Measurements from ENCODE around the gene PRM3.
A peak's percentile ranks its signal among the peaks of the same experiment; 100 is the strongest.

Gene PRM3

DNA sequence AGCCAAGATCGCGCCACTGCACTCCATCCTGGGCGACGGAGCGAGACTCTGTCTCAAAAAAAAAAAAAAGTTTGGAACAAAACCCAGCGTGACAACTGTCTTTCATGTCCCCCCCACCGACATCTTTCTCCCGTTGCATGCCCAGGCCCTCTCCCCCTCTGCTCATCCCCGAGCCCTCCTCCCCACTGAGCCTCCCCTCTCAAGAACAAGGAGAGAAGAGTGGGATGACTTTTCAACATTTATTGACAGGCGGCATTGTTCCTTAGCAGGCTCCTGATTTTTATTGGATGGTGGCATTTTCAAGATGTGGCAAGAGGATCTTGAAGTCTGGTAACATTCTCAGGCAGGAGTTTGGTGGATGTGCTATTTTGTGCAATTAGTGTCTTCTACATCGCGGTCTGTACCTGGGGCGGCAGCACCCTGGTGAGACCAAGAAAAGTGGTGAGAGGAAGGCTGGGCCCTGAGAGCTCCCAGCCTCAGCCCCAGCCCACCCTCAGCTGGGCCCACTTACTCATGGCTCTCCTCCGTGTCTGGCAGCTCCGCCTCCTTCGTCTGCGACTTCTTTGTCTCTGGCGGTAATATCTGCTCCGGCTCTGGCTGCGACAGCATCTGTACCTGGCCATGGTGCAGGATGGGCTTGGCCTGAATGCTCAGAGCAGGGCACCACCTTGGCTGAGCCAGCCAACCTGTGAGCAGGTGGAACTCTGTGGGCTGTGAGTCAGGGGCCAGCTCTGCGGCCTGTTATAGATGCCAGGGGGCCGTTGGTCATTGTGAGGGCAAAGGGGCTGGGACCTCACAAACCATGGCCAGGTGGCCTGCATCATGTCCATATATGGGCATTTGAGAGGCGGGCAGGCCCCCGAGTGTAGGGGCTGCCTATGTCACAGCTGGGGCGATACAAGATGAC lies 7.4 kb upstream of the PRM3 start, which contains the start of gene PRM1:
TSS of gene PRM1 (minus strand) at position 715 of the 907 bp plus-strand sequence. CDS start at position 623, 92 bp downstream.
- no peak for ATAC-seq
- no peak for DNase-seq

DNA sequence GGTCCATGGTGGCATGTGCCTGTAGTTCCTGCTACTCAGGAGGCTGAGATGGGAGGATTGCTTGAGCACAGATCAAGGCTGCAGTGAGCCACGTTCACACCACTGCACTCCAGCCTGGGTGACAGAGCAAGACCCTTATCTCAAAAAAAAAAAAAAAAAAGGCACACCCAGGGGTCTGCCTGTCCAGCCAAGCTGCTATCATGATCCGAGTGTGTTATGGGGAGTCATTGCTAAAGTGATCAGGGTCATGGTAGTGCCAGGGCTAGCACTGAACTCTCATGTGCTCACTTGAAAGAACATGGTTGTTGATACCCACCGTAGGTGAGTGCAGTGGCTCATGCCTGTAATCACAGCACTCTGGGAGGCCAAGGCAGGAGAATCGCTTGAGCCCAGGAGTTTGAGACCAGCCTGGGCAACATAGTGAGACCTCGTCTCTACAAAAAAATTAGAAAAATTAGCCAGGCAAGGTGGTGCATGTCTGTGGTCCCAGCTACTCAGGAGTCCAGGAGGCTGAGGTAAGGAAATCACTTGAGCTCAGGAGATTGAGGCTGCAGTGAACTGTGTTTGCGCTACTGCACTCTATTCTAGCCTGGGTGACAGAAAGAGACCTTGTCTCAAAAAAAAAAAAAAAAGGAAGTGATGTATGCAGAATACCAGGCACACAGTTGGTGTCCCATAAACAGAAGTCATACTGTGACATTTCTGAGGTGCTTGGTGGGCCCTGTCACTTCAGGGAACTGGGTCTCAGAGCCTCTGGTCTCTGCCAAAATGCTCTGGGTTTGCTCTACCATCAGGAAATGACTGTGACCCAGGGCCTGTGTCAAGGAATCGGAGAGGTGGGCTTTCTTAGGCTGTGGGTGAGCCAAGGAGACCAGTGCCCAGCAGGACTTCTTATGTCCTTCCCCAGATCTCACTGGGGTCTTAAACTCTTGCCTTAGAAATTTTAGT lies 5.5 kb upstream of the PRM3 start:
- ATAC-seq (no peak), DNase-seq (no peak)

DNA sequence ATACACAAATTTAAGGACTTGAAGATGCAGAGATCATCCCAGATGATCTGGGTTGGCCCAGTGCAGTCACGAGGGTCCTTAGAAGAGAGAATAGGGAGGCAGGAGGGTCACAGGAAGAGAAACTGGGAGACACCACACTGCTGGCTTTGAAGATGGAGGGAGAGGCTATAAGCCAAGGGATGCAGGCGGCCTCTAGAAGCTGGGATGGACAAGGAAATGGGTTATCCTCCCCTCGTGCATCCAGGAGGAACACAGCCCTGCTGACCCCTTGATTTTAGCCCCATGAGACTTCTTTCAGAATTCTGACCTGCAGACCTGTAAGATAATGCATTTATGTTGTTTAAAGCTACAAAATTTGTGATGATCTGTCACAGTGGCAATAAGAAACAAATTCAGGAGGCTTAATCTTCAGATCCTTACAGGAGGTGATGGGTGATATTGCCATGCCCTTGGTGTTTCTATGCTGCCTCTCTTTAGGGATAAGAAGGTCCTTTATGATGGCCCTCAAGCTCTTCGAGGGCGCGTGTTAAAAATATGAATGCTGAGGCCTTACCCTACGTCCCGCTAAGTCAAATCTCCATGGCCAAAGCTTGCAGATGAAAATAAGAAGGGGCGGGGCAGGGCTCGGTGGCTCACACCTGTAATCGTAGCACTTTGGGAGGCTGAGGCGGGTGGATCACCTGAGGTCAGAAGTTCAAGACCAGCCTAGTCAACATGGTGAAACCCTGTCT lies 4.3 kb upstream of the PRM3 start:
- ATAC-seq = no peak
- no peak for DNase-seq

DNA sequence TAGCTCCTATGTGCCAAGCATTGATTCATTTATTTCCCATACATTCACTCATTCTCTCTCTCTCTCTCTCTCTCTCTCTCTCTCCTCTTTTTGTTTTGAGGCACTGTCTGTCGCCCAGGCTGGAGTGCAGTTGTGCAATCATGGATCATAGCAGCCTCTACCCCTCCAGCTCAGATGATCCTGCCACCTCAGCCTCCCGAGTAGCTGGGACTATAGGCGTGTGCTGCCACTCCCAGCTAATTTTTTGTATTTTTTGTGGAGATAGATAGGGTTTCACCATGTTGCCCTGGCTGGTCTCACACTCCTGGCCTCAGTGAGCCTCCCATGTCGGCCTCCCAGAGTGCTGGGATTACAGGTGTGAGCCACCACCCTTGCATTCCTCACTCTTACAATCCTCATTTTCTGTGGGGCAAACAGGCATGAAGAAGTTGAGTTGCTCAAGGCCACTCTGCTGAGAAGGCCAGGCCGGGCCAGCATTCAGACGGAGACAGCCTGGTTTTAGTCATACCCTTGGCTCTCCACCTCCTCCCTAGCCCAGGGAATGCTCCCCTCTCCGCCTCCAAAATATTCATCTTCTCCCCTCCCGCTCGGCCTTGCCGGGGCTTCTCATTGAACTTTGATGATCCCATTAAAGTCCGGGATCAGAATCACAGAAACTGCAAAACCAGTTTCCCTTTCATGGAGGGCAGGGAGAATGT lies 3.6 kb upstream of the PRM3 start:
- ATAC-seq (no peak), DNase-seq (no peak)

DNA sequence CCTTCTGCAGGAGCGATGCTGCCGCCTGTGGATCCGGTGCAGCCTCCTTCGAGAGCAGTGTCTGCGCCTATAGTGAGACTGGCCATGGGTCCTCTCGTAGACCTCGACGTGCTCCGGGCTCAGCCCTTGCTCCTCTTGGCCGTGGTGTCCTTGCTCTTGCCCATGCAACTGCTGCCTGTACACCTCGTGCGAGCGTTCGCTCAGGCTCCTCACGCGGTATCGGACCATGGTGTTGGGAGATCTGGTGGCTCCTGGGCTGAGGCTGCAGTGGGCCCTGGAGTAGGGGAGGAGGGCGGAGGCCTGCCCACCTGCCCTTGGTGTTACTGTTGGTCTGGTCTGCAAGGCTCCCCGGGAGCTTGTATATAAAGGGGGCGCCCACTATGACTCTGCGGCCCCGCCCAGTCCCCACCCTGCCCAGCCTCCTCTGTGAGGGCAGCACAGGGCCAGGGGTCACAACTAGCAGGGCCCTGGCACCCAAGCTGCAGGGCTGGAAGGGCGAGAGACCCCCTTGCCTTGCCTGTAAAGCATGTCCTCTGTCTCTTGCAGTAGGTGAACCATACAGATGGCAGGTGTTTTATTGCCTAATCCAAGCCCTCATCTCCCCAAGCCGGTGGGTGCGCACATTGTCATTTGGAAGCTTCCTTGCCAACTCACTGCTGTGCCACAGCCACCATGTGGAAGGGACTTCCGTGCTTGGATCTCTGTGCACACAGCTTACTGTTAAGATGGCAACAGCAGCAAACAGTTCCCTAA lies 2.9 kb upstream of the PRM3 start, which contains the start of gene PRM2:
TSS of gene PRM2 (minus strand) at position 338 of the 753 bp plus-strand sequence. CDS start at position 228, 110 bp downstream.
- no peak for ATAC-seq
- no peak for DNase-seq

DNA sequence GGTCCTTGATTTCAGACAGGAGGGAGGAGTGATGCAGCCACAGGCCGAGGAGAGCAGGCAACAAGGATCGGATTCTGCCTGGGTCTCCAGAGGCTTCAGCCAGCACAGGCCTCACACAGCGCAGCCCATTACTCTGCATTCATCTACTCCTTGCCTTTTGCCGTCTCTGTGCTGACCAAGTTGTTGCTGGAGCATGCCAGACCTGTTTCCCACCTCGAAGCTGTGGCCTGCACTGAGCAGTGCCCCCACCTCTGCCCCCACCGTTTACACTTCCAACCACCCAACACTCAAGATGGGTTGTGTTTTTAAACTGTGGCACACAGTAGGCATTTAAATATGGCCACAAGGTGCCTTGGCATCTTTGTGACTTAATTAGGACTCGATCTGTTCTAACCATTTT lies 1.5 kb upstream of the PRM3 start:
- DNase-seq (no peak), ATAC-seq (peak; percentile 12)

DNA sequence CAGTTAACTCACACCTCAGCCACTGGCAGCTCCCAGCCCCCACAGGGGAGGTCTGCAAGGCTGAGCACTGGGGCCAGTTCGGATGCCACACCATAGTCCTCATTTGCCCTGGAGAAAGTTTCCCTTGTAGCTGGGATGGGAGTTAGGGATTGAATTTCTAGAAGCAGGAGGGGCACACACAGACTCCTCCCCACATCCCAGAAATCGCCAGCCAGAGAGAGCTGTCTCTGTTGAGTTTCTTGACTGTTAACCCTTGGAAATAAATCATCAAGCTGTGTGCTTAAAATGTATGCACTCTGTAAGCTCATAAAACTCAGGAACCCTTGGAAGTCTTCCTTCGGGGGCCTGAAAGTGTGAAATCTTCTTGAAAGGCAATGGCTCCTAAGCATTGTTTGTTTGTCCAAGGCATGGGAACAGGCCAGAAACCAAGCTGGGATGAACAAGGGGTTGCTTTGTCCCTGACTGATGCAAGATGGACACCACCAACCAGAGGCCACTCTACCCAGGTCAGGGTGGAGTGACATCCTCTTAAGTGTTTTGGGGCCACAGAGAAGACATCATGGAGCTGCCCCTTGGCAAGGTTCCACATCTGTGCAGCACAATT lies 394 bp upstream of the PRM3 start:
- ATAC-seq = no peak

DNA sequence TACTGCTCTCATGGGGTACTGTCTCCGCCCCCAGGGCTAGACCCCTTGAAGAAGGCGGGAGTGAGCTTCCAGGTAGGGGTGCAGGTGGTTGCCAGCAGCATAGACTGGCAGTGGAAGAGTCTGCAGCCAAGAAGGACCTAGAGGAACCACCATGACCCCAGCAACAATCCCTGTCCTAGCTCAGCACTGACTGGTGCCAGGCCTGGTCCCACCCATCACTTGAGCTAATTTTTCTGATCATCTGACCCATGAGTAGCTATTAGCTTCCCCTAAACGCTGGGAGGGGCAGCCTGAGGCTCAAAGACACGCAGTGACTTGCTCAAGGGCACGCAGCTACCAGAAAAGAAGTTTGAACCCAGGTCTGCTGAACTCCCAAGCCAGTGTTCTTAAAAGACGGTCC lies 945 bp downstream of the PRM3 start:
- no peak for DNase-seq
- ATAC-seq = no peak

More for the DNA sequence above, 394 bp upstream of the PRM3 start:
- no peak for DNase-seq

DNA sequence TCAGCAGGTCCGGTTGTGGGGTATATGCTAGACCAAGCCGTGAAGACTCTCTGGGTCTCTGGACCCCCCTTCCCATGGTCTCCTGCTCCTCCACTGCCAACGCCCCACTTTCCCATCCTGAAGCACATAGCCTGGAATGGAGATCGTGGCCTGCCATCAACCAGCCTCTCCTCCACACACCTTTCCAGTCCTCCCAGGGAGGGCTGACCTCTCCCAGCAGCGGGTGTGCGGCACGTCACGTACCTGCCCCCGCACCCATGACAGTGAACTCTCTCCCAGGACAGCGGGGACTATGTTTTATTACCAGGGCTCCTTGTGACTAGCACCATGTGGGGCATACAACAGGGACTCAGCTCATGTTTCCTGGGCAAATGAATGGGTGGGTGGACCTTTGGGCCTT lies 1.8 kb downstream of the PRM3 start:
- ATAC-seq (no peak), DNase-seq (no peak)

DNA sequence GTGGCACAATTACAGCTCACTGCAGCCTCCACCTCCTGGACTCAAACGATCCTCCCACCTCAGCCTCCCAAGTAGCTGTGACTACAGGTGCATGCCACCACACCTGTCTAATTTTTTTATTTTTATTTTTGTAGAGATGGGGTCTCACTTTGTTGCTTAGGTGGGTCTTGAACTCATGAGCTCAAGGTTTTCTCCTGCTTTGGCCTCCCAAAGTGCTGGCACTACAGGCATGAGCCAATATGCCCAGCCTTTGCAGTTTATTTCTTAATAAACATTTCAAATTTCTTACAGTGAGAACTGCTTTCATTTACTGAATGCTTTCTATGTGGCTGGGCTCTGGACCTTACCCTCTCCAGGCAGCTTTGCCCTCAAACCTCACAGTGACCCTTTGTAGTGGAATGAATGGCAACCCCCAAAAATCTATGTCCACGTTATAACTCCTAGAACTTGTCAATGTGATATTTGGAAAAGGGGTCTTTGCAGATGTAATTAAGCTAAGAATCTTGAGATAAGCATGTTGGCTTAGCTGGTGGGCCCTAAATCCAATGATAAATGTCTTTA lies 2.7 kb downstream of the PRM3 start:
- no peak for DNase-seq
- no peak for ATAC-seq

DNA sequence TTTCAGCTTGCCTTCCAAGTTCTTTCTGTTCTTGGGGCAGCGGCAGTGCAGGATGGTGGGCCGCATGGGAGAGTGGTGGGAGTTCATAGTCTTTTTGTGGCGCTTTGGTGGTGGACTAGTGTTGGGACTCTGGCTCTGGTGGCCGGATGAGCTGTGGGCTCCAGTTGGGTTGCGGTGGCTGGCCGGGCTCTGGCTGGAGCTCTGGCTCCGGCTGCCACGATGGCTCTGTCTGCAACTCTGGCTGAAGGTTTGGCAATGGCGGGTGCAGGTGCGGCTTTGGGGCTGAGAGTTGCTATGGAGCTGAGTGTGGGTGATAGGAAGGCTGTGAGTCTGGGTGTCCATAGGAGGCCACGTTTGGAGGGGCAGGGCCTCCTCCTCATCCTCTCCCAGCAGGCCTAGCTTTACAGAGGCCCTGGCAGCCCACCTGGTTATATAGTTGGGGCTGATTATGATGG lies 4.5 kb downstream of the PRM3 start, which contains the start of gene TNP2:
TSS of gene TNP2 (minus strand) at position 405 of the 455 bp plus-strand sequence. CDS start at position 342, 63 bp downstream.
- ATAC-seq (no peak), DNase-seq (no peak)

DNA sequence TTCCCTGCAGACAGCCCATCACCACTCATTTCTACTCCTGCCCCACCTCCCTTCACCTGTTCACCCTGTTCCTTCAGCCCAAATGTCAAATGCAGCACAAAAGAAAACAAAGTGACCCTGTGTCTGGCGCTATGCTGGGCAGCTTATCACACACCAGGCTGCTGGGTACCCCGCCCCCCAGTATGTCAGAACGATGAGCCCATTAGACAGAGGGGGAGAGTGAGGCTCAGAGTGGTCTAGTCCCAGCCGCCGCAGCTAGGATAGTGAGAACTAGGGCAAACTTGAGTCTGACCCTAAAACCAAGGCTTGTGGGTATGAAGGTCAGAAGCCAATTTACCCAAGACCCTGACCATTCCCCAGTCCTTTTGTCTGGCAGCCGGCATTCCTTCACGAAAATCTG lies 8.3 kb downstream of the PRM3 start:
- ATAC-seq = no peak
- no peak for DNase-seq

DNA sequence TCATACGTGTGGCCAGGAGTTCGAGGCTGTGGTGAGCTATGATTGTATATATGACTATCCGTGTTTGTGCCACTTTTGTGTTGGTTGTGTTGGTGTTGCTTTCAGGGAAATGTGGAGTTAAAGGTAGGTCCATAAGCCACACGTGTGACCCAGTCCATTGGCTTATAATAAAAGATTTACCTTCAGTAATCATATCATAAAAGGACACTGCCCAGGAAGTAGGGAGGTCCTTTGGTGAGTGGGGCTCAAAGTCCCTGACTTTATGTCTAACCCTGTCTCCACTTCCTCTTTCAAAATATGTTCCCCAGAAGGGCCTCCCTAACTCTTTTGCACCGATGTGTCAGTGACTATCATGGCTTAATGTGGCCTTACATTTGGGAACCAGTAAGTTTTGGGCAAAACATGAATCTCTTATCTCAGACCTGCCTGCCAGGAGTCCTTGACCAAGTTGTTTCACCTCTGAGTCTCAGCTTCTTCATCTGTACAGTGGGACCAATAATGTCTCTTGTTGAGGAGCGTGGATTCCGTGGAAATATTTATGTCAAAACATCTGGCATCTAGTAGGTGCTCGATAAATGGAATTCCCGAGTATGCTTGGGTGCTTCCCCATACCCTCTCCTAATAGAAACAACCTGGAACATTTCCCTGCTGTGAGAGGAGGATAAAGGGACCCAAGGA lies 9.1 kb downstream of the PRM3 start:
- no peak for DNase-seq
- ATAC-seq = no peak

DNA sequence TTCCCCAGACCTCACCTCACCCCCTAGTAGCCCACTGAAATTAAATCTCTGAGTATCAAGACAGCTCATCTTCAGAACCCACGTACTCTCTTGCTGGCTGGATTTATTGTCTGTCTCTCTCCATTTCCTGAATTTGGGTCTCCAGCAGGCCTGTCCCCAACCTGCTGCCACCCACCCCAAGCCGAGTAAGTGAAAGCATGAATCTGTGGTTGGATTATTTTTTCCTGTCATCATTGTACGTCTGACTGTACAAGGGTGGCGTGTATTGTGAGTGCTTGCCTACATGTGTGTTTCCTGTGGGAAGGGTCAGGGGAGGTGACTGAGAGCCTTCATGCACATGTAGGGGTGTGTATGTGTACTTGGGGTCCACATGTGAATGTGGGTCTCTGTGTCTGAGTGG lies 9.7 kb downstream of the PRM3 start:
- DNase-seq (peak; percentile 66), ATAC-seq (peak; percentile 88)

DNA sequence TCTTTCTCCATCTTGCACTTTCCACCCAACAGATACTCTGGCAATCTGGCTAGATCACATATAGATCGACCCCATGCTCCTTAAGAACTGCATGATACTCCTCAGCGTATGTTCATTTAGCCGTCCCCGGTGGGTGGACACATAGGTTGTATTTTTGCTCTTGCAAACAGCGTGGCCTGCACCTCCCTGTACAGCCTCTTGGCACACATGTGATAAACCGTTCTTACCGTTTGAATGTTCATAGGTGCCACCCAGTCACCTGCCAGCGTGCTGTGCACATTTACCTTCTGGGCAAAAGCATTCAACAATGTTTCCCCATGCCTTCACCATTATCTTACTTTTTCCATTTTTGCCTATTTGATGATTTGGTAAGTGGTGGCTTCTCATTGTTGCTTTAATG lies 10.5 kb downstream of the PRM3 start:
- no peak for DNase-seq
- no peak for ATAC-seq

DNA sequence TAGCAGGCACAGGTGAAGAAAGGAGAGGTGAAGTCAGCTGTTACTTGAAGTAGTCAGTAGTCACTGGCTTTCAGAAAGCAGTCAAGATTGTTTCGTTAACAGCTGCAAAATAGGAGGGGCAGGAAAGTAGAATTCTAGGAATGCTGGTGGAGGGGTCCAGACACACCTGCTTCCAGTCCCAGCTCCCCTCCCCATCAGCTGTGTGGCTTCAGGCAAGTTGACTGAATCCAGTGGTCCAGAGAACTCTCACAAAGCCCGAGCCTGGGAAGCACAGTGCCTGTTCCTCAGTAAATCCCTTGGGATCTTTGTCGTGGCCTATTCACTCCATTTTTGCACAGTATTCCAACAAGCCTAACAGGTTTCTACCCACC lies 12.8 kb downstream of the PRM3 start:
- DNase-seq (no peak), ATAC-seq (no peak)

DNA sequence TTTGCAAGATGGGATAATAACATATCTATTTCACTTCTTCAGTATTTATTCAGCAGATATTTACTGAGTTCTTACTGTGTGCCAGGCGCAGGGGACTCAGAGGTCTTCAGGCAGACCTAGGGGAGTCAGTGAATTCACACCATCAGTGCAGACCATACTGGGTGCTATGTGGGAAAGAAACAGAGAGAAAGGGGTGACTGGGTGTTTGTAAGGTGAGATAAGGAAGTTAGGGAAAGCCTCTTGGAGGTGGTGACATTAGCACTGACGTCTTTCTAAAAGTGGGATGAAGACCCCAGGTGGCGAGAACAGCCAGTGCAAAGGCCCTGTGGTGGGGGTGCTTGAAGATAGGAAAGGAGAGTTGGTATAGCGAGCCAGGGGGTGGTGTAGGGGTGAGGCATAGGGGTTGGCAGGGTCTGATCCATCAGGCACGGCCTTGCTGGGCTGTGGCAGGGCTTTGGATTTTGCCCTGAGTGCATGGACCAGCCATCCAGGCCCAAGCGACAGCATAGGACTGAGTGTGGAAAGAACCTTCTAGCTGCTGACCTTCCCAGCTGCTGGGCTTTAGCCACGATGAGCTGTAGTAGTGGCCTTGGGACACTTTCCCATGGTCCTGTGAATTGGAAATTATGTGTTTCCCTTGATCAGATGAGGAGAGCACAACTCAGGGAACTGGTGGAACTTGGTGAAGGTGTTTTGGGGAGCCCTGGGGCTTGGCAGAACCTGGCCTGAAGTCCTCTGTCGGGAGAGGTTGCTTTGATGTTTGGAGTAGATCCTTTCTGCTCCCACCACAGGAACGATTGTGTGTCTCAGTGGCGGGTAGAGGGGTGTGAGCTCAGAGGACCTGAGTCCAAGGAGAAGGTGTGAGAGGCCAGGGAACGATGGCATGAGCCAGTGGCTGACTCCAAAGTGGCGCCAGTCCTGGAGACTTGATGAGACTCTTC lies 13.5 kb downstream of the PRM3 start:
- DNase-seq (no peak), ATAC-seq (no peak)
